Breast epithelium (tissue), 4 donors: ENCODE data around the gene CHMP1A. TPM values are rescaled to one million over a fixed set of nuclear protein-coding genes. Genes with fewer than 3 reads are reported as not detected.
"Not testable (repeated sequence)": the region's sequence is repeated elsewhere in the genome, so short reads cannot be mapped to it uniquely, and the experiment has no call there.

ENCODE experiments used
- DNase-seq, 2 donors: peaks; one replicate each; pipeline ENCODE4 v3.0.0-alpha.2; 2019; ENCODE audit warnings: low spot score in 2 of 2
- H3K27ac ChIP-seq, 2 donors: fragments of 200-600 bp; sonication (generic) in 1 of 2; one replicate each; pipeline ENCODE4 v1.5.1; 2016 to 2019; ENCODE audit warnings: mild to moderate bottlenecking in 1 of 2
- H3K27me3 ChIP-seq, 2 donors: fragments of 200-600 bp; sonication (generic) in 1 of 2; one replicate each; pipeline versions ENCODE4 v1.5.1 to v1.6.0; 2017 to 2019; ENCODE audit warnings: control low read depth in 1 of 2, mild to moderate bottlenecking in 1 of 2
- H3K36me3 ChIP-seq: fragments of 200-600 bp; one replicate; pipeline ENCODE4 v1.5.1; 2019
- H3K4me1 ChIP-seq, 2 donors: fragments of 200-600 bp; sonication (generic); one replicate each; pipeline ENCODE4 v1.5.1; 2016 to 2019; ENCODE audit warnings: control low read depth in 1 of 2
- H3K4me3 ChIP-seq, 3 donors: fragments of 200-600 bp; sonication (generic); 1 replicate in 2 of 3; 2 replicates in 1 of 3; pipeline ENCODE4 v1.5.1; 2016 to 2019; ENCODE audit warnings: mild to moderate bottlenecking in 3 of 3, moderate library complexity in 2 of 3
- H3K9me3 ChIP-seq, 2 donors: fragments of 200-600 bp; sonication (generic) in 1 of 2; one replicate each; pipeline ENCODE4 v1.5.1; 2016 to 2019; ENCODE audit warnings: control low read depth in 1 of 2
- CTCF ChIP-seq, 3 donors: fragments of 450-650 bp; IDR thresholded peaks; one replicate each; pipeline ENCODE4 v1.5.1; 2016 to 2017; ENCODE audit warnings: antibody characterized with exemption in 3 of 3, mild to moderate bottlenecking in 3 of 3, moderate library complexity in 3 of 3
- POLR2A ChIP-seq: fragments of 450-650 bp; IDR thresholded peaks from one replicate; pipeline ENCODE4 v1.6.1; 2016; ENCODE audit warnings: antibody characterized with exemption, mild to moderate bottlenecking, moderate library complexity
- POLR2AphosphoS5 ChIP-seq, 3 donors: sonication (generic); formaldehyde crosslinking; IDR thresholded peaks; one replicate each; pipeline ENCODE4 v1.6.1; 2017; ENCODE audit warnings: antibody characterized with exemption in 3 of 3
- intact Hi-C: fragments of 100-400 bp; cut with DNase I; formaldehyde crosslinking; loops from one replicate; pipeline ENCODE4 v1.15.1; 2023; ENCODE audit warnings: low total_unique reads
- total RNA-seq, 3 donors: library from RNA; depleted of rRNA; stranded (reverse); fragments of >200 nt; gene quantifications; one replicate each; pipeline ENCODE4 v1.1.0, GENCODE V29; 2016

The CHMP1A gene
- total RNA-seq, 3 donors from 2014 or later, result 67.5 to 100.0 (median 86.2) TPM

GRCh38 chr16:89695086-89695874, 37.8 kb upstream of the CHMP1A start:
- H3K27me3 ChIP-seq, result no peaks in the 10 kb centered on the region
- no peak for DNase-seq
- H3K4me3 ChIP-seq, result no peak overlapping the region
- no peaks in the 10 kb centered on the region for H3K9me3 ChIP-seq
- TF ChIP-seq POLR2AphosphoS5 (IDR thresholded peaks at IDR 0.05), result no peak
- no peak for TF ChIP-seq CTCF (IDR thresholded peaks at IDR 0.05)
- TF ChIP-seq POLR2A, result no peak
- H3K27ac ChIP-seq, result peak overlapping the region in 1 of 2 donors; percentile 7
- H3K36me3 ChIP-seq, result no peaks in the 10 kb centered on the region
- no peaks in the 10 kb centered on the region for H3K4me1 ChIP-seq
- intact Hi-C loops, result no loop called here

- H3K27ac ChIP-seq, result peak overlapping the region in 1 of 2 donors; percentile 7
- intact Hi-C loops, result not testable (repeated sequence)
These were observed 37.2 kb upstream of the CHMP1A start for GRCh38 chr16:89694784-89695085.

GRCh38 chr16:89693931-89694783, 36.6 kb upstream of the CHMP1A start:
- H3K9me3 ChIP-seq, result no peaks in the 10 kb centered on the region
- H3K36me3 ChIP-seq, result no peaks in the 10 kb centered on the region
- no peak overlapping the region for H3K27ac ChIP-seq
- TF ChIP-seq POLR2AphosphoS5 (IDR thresholded peaks at IDR 0.05) (no peak), POLR2A (no peak), CTCF (IDR thresholded peaks at IDR 0.05) (no peak)
- no peak for DNase-seq
- no peaks in the 10 kb centered on the region for H3K4me1 ChIP-seq
- H3K27me3 ChIP-seq, result no peaks in the 10 kb centered on the region
- H3K4me3 ChIP-seq, result no peak overlapping the region
- intact Hi-C loops, result no loop called here

More at GRCh38 chr16:89694784-89695085, 37.2 kb upstream of the CHMP1A start:
- not testable (repeated sequence) for H3K36me3 ChIP-seq, DNase-seq, H3K4me3 ChIP-seq, H3K9me3 ChIP-seq, H3K4me1 ChIP-seq, H3K27me3 ChIP-seq

- H3K36me3 ChIP-seq, result no peaks in the 10 kb centered on the region
- no peak for TF ChIP-seq CTCF (IDR thresholded peaks at IDR 0.05)
- no peak for TF ChIP-seq POLR2AphosphoS5 (IDR thresholded peaks at IDR 0.05)
- TF ChIP-seq POLR2A, result no peak
- H3K27ac ChIP-seq, result no peak overlapping the region
- DNase-seq, result no peak
- no peaks in the 10 kb centered on the region for H3K9me3 ChIP-seq
- no peak overlapping the region for H3K4me3 ChIP-seq
- no peaks in the 10 kb centered on the region for H3K27me3 ChIP-seq
- H3K4me1 ChIP-seq, result no peaks in the 10 kb centered on the region
- intact Hi-C loops, result no loop called here
These were observed 35.8 kb upstream of the CHMP1A start for GRCh38 chr16:89693289-89693731.

- intact Hi-C loops, result no loop called here
- Histone ChIP-seq H3K9me3 (no peaks in the 10 kb centered on the region), H3K4me3 (no peak overlapping the region), H3K27ac (no peak overlapping the region), H3K27me3 (no peaks in the 10 kb centered on the region), H3K4me1 (peaks cover 7% of the 10 kb centered on the region in 2 donors), H3K36me3 (no peaks in the 10 kb centered on the region)
- TF ChIP-seq POLR2A, result no peak
- no peak for TF ChIP-seq POLR2AphosphoS5 (IDR thresholded peaks at IDR 0.05)
- no peak for TF ChIP-seq CTCF (IDR thresholded peaks at IDR 0.05)
- DNase-seq, result no peak
These were observed 34.6 kb upstream of the CHMP1A start for GRCh38 chr16:89691986-89692569.
